Mononuclear cell (primary cell): ENCODE results near the gene CACNA1C. TPM values are rescaled to one million over a fixed set of nuclear protein-coding genes. Genes with fewer than 3 reads are reported as not detected.

Experiments used
- H3K27me3 ChIP-seq: 2 replicates; pipeline ENCODE4 v1.6.0; 2011; ENCODE audit warnings: low read length, control low read depth; ENCODE audit not compliant: insufficient read depth
- H3K4me1 ChIP-seq: 2 replicates; pipeline ENCODE4 v1.5.1; 2011; ENCODE audit warnings: mild to moderate bottlenecking, low read length, control low read depth; ENCODE audit not compliant: insufficient read depth
- H3K4me3 ChIP-seq: 2 replicates; pipeline ENCODE4 v1.5.1; 2011; ENCODE audit warnings: mild to moderate bottlenecking, low read length, moderate library complexity
- H3K9me3 ChIP-seq: 2 replicates; pipeline ENCODE4 v1.5.1; 2011; ENCODE audit warnings: low read depth, mild to moderate bottlenecking, control low read depth, low read length
- total RNA-seq: library from RNA; depleted of rRNA; stranded (reverse); fragments of >200 nt; gene quantifications from one replicate; pipeline ENCODE4 v1.2.3, GENCODE V29; 2012

Gene CACNA1C
- total RNA-seq, 1 donor = 0.10 TPM

GRCh38 chr12:2566161-2566560 is 513.4 kb downstream of the CACNA1C start:
- H3K27me3 ChIP-seq = no peaks in the 10 kb centered on the region
- H3K4me1 ChIP-seq = no peaks in the 10 kb centered on the region
- no peak overlapping the region for H3K4me3 ChIP-seq
- no peaks in the 10 kb centered on the region for H3K9me3 ChIP-seq

GRCh38 chr12:2567711-2568110 is 514.9 kb downstream of the CACNA1C start:
- H3K4me1 ChIP-seq = no peaks in the 10 kb centered on the region
- no peaks in the 10 kb centered on the region for H3K27me3 ChIP-seq
- no peak overlapping the region for H3K4me3 ChIP-seq
- H3K9me3 ChIP-seq = no peaks in the 10 kb centered on the region

- H3K4me1 ChIP-seq = no peaks in the 10 kb centered on the region
- H3K27me3 ChIP-seq = no peaks in the 10 kb centered on the region
These were observed 517.8 kb downstream of the CACNA1C start for GRCh38 chr12:2570562-2570961.

DNA sequence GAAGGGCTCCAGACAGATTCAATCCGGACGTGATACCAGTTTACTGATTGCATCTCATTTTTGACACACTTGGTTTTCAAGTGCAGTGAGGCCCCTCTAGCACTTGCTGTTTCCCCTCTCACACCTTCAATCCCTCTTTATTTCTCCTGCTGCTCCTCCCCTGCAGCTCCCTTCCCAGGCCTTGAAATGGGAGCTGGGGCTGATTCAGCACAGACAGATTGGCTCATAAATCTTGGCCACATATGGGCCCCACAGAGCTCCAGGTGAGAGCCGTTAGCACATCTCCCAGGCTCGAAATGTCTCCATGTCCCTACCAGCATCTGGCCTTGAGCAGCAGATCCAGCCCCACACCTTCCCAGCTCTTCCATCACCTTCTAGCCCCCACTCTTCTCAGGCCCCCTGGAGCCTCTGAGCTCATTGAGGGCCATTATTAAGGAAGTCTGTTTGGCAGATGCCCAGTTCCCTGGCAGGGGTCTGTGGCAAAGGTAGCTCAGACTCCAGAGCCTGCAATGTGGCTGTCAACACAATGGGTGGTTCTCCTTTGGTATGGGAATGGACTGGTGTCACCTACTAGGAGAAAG is 521.7 kb downstream of the CACNA1C start:
- Histone ChIP-seq H3K27me3 (no peaks in the 10 kb centered on the region), H3K9me3 (no peaks in the 10 kb centered on the region), H3K4me1 (no peaks in the 10 kb centered on the region), H3K4me3 (no peak overlapping the region)

More at GRCh38 chr12:2570562-2570961, 517.8 kb downstream of the CACNA1C start:
- Histone ChIP-seq H3K4me3 (no peak overlapping the region), H3K9me3 (no peaks in the 10 kb centered on the region)

GRCh38 chr12:2575245-2575644 is 522.5 kb downstream of the CACNA1C start:
- H3K4me1 ChIP-seq = no peaks in the 10 kb centered on the region
- no peak overlapping the region for H3K4me3 ChIP-seq
- no peaks in the 10 kb centered on the region for H3K27me3 ChIP-seq
- no peaks in the 10 kb centered on the region for H3K9me3 ChIP-seq

DNA sequence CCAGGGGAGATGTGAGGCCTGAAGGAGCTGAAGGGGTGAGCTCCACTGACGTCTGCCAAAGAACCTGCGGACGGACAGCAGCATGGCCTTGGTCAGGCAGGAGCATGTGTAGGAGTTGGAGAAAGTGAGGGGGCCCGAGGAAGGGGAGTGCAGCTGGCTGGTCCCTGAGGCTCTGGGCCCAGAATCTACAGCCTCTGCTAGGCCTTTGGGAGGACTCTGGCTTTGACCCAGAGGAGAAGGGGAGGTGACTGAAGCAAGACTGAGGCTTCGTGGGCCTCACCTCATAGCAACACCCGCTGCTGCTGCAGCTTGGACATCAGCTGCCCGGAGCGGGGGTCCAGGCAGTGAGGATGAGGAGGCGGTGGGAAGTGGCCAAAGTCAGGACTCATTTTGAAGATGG is 525.4 kb downstream of the CACNA1C start:
- peaks cover 2% of the 10 kb centered on the region for H3K4me1 ChIP-seq
- H3K27me3 ChIP-seq = peaks cover under 1% of the 10 kb centered on the region
- H3K9me3 ChIP-seq = no peaks in the 10 kb centered on the region
- H3K4me3 ChIP-seq = no peak overlapping the region

DNA sequence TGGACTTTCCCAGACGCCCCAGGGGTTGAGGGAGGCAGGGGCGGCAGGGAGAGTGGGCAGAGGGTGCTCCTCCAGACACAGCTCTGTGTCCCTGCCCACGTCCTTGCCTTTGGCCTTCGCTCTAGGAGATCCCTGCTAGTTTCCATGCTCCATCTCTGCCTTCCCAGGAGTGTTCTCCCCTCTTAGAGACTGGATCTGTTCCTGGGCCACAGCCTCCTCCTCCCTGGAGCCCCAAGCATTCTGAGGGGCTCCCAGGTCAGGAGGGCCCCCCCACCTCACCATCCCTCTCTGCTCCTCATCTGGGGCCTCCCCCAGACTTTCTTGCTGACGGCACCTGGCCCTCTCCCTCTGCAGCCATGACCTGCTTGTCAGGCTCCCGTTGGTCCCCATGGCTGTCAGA is 526.0 kb downstream of the CACNA1C start:
- H3K4me1 ChIP-seq = peaks cover 3% of the 10 kb centered on the region
- no peak overlapping the region for H3K4me3 ChIP-seq
- H3K27me3 ChIP-seq = peaks cover 6% of the 10 kb centered on the region
- H3K9me3 ChIP-seq = no peaks in the 10 kb centered on the region

- H3K4me3 ChIP-seq = no peak overlapping the region
- no peaks in the 10 kb centered on the region for H3K9me3 ChIP-seq
- peaks cover 3% of the 10 kb centered on the region for H3K4me1 ChIP-seq
- peaks cover 7% of the 10 kb centered on the region for H3K27me3 ChIP-seq
These were observed 528.0 kb downstream of the CACNA1C start for GRCh38 chr12:2580821-2581220.

- H3K27me3 ChIP-seq = peaks cover 7% of the 10 kb centered on the region
- no peak overlapping the region for H3K4me3 ChIP-seq
- H3K4me1 ChIP-seq = peaks cover 3% of the 10 kb centered on the region
- H3K9me3 ChIP-seq = no peaks in the 10 kb centered on the region
These were observed 528.7 kb downstream of the CACNA1C start for GRCh38 chr12:2581293-2582045.

- Histone ChIP-seq H3K4me3 (no peak overlapping the region), H3K9me3 (no peaks in the 10 kb centered on the region), H3K4me1 (peaks cover 3% of the 10 kb centered on the region), H3K27me3 (peaks cover 7% of the 10 kb centered on the region)
These were observed 529.8 kb downstream of the CACNA1C start for GRCh38 chr12:2582631-2583030.

DNA sequence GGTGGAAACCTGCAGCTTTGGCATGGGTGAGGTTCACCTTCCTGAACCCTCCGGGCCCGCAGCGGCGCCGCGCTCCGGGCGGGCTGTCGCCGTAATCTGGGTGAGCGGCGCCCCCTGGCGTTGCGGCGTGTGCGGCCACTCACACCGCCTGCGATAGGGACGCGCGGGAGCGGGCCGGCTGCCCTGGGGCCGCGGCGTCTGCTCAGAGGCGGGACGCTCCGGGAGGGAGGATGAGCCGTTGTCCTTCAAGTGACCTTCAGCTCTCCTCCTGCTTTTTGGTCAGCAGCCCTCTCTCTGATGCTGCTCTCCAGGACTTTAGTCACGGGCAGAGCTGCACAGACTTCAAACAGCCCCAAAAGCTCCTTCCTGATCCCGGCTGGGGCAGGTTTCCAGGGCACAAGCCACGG is 530.3 kb downstream of the CACNA1C start:
- Histone ChIP-seq H3K4me3 (no peak overlapping the region), H3K27me3 (peaks cover 7% of the 10 kb centered on the region)

GRCh38 chr12:2583642-2584401 is 531.0 kb downstream of the CACNA1C start:
- Histone ChIP-seq H3K9me3 (no peaks in the 10 kb centered on the region), H3K4me3 (no peak overlapping the region), H3K27me3 (peaks cover 7% of the 10 kb centered on the region), H3K4me1 (peaks cover 3% of the 10 kb centered on the region)

More for the DNA sequence above, 530.3 kb downstream of the CACNA1C start:
- H3K4me1 ChIP-seq = peaks cover 3% of the 10 kb centered on the region
- no peaks in the 10 kb centered on the region for H3K9me3 ChIP-seq

DNA sequence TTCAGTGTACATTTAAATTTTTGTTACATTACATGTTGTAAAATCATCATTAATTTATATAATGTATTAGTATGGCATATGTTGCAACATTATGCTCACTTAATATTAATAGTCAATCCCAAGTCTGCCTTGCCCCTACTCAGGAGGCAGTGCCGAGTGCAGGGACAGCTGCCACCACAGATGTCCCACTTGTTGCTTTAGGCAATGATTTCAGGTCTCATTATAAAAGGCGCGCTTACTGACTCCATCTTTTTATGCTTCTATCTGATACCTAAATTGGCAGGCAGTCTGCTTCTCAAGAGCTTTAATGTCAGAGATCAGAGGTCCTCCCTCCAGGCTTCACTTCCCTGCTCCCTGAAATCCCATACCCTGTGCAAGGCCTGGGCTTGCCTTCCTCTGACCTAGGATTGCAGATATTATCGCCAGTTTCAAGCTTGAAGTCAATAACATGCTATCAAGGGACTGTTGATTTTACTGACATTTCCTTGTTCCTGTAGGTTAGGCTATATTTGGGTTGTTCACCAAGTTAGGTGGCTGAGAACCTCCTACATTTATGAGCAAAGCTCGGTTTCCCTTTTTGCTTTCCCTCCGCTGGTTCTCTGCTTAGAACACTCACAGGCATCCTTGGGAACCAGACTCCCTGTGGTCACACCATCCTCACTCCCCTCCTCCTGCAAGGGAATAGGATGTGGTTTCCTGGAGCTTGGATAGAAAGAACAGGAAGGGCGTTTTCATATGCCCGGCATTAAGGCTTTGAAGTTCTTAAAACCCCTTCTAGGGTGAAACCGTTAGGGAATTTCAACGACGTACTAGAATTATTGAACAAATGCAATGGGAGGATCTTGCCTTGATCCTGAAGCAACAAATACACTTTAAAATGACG is 533.6 kb downstream of the CACNA1C start:
- Histone ChIP-seq H3K27me3 (peaks cover 7% of the 10 kb centered on the region), H3K4me3 (no peak overlapping the region), H3K4me1 (peaks cover 3% of the 10 kb centered on the region), H3K9me3 (no peaks in the 10 kb centered on the region)

- Histone ChIP-seq H3K9me3 (no peaks in the 10 kb centered on the region), H3K4me1 (no peaks in the 10 kb centered on the region), H3K27me3 (peaks cover 5% of the 10 kb centered on the region), H3K4me3 (no peak overlapping the region)
These were observed 535.6 kb downstream of the CACNA1C start for GRCh38 chr12:2588345-2588744.
